Measurements from ENCODE around the gene OTOG.

DNA sequence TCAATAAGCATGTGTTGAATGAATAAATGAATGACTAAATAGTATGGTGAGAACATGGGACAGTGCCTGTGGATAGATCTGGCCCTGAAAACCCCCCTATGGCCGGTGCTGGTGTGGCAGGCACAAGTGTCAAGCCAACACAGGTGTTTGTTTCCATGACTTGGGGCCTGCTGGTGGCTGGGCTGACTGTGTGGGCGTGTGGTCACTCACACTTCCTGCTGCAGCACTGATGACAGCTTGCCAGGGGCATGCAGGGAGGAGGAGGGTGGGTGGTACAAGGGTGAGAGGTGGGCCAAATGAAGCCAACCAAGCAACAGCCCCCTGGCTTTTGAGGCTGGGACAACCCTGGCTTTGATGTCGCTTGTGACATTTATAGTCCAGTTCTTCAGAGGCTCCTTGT lies 40.1 kb upstream of the OTOG start:
- no peak for TF ChIP-seq EZH2 (IDR thresholded peaks at IDR 0.05; ENCODE audit: borderline replicate concordance, insufficient read depth, low read depth, low read length, poor library complexity, severe bottlenecking)
- TF ChIP-seq, protein P1, sequence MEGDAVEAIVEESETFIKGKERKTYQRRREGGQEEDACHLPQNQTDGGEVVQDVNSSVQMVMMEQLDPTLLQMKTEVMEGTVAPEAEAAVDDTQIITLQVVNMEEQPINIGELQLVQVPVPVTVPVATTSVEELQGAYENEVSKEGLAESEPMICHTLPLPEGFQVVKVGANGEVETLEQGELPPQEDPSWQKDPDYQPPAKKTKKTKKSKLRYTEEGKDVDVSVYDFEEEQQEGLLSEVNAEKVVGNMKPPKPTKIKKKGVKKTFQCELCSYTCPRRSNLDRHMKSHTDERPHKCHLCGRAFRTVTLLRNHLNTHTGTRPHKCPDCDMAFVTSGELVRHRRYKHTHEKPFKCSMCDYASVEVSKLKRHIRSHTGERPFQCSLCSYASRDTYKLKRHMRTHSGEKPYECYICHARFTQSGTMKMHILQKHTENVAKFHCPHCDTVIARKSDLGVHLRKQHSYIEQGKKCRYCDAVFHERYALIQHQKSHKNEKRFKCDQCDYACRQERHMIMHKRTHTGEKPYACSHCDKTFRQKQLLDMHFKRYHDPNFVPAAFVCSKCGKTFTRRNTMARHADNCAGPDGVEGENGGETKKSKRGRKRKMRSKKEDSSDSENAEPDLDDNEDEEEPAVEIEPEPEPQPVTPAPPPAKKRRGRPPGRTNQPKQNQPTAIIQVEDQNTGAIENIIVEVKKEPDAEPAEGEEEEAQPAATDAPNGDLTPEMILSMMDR (IDR thresholded peaks at IDR 0.05), result no peak
